HG03095 (cell line): ENCODE results near the gene CYP27B1.

ENCODE experiments used
- ATAC-seq: cut with Tn5 transposase; IDR thresholded peaks from one replicate; pipeline ENCODE4 v1.9.1; 2021; ENCODE audit warnings: moderate library complexity; ENCODE audit not compliant: unreplicated experiment

Gene CYP27B1

GRCh38 chr12:57736741-57737466, 30.0 kb downstream of the CYP27B1 start:
- ATAC-seq: no peak

DNA sequence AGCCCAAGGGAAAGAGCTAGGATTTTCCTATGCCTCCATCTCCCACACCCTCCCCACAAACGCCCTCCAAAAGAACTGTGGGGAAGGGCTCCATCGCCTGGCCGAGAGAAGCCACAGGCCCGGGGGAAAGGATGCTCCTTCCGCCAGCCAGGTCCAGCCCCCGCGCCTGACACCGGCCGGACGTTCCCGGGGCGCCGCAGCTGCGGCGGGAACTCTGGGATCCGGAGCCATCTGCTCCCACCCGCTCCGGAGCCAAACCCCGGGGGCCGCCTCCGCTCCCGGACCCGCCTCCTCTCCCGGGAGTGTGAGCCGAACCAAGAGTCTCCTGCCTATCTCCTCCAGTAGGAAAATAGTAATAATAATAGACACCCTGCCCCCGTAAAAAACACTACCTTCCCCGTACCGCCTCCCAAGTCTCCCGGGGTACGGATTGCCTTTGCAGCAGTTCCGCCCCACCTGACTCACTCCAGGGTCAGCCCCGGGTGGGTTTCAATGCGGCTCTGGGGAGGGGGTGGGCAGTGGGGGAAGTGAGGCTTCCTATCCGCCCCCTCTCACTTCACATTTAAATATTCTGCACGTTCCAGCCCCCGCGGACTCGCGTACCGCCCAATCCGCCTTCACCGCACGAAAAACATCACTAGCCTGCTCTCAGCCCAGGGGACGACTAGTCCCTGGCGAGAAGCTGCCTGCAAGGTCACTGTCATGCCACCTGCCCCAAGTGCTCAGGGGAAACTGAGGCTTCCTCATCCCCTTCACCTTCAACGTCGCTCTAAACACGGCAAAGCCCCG, 30.7 kb downstream of the CYP27B1 start:
- ATAC-seq: no peak

GRCh38 chr12:57735198-57735855, 31.6 kb downstream of the CYP27B1 start:
- ATAC-seq: no peak

DNA sequence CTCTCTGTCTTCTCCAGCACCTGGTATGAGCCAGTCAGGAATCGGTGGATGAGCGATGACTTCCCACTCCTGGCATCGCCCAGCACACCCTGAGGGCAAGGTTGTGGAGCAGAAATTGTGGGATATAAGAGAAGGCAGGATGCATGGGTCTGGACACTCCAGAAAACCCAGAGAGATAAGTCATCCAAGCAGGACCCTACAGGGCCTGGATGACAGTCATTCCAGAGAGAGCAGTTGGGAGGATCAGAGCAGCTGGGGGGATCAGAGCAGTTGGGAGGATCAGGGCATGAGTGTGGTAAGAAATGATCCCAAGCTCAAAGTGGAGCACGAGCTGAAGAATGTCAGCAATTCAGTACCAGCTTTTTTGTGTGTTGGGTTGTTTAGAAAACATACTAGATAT, 32.3 kb downstream of the CYP27B1 start:
- ATAC-seq: no peak

GRCh38 chr12:57733928-57734327, 33.0 kb downstream of the CYP27B1 start:
- ATAC-seq: no peak

- ATAC-seq: no peak
Observed at GRCh38 chr12:57732726-57733593, 33.9 kb downstream of the CYP27B1 start.

- ATAC-seq: no peak
Observed at GRCh38 chr12:57732270-57732669, 34.6 kb downstream of the CYP27B1 start.

- ATAC-seq: no peak
Observed at GRCh38 chr12:57731411-57732080, 35.3 kb downstream of the CYP27B1 start.

DNA sequence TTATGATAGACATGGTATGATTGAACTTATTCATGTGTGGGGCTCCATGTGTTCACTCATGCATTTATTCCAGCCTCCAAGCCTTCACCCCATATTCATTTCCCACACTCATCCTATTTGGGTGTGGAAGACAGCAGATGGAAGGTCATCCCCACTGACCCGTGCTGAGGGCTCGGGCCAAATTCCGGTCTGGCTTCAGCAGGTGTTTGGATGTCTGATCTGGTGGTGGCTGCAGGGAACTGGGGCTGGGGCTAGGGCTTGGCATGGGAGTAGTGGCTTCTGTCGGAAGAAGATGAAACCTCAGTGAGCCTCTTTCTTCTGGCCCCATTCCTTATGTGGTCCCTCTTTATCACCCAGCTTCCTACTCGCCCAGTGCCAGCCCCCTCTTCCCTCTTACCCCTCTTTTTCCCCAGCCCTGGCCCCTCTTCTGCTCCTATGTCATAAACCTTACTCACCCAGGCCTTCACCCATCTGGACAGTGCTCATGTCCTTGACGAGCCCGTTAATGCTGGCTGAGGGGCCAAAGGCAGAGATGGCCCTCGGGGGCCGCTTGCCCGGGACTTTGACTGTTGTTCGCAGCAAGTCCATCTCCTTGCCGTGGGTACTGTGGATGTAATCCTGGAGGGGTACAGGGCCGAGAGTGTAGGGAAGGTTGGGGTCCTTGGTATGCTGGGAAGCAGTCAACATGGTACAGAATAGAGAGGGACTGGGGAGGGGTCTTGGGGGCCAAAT, 36.4 kb downstream of the CYP27B1 start:
- ATAC-seq: no peak

GRCh38 chr12:57729321-57729844, 37.5 kb downstream of the CYP27B1 start:
- no peak for ATAC-seq

DNA sequence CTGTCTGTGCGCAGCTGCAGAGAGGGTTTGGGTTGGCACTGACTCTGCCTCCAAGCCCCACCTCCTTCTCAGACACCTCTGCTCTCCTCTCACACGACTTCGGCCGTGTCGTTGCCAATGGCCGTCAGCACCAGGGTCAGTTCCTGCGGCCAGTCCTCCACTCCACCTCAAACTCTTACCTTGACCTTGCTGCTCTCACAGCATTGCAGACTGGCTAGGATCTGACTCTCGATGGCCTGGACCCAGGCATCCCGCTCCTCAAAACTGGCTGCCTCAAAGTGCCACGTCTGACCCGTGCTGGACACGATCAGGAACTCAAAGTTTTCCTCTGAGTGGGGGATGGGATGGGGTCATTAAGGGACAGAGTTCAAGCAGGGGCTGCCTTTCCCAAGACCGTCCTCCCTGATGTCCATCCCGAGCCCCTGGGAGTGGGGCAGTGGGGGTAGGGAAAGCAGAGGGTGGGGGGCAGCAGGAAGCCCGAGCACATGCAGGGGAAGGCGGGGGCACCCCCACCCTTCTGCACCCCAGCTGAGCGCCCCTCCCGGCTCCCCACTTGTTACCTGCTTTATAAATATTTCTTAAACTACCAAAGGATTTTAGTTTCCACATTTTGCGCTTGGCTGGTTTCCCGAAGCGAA, 39.0 kb downstream of the CYP27B1 start:
- no peak for ATAC-seq

DNA sequence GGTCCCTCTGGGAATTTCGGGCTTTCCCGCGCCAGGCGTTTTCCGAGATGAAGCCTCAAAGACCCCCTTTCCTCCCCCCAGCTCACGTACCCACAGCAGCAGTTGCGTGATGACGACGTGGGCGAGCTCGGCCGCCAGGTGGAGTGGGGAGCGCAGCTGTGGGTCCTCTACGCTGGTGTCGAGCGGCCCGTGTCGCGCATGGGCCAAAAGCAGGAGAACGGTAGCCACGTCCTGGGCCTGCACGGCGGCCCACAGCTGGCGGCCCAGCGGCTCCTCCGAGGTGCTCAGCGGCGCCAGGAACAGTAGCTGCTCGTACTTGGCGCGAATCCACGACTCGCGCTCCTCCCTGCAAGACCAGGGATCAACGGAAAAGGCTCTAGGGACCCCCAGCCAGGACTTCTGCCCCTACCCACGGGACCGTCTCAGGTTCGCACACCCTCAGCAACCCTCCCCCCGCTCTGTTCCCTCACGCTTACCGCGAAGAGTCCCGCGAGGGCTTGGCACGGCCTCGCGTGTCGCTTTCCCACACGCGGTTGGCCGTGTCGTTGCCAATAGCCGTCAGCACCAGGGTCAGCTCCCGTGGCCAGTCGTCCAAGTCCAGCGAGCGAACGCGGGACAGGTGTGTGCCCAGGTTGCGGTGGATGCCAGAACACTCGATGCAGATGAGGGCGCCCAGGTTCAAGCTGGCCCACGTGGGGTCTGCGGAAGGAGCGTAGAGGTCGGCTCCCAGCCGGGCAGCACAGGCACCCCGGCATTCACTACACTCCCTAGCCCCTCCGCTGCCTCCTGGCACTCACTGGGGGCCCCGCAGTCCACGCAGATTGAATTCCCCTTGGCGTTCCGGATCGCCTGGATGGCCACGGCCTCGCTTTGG, 39.8 kb downstream of the CYP27B1 start:
- no peak for ATAC-seq

DNA sequence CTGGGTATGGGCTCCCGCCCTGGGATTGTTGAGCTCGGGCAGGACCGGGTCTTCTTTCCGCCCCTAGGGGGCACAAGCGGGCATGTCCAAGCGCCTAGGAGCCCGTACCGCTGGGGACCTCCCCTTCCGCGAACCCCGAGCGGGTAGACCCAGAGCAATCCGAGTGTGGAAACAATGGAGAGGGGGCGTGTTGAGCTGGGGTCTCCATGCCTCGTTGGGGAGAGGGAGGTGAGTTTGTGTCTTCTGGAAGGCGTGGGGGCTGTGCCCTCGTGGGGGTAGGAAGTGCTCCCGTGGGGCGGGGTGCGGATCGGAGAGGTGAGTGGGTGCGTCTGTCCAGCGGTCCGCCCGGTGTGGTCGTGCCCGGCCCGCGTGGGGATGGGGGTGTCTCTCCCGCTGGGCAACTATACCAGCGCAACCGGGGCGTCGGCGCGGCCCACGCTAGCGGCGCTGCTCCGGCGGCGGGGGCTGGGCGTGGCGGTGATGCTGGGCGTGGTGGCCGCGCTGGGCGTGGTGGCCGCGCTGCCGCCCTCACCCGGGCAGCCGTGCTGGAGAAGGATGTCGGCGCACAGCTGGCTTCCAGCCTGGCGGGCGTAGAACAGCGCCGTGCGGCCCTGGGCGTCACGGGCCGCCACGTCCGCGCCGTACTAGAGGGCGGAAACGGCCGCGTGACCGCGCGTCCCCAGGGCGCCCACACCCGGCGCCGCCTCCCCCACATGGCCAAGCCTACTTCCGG, 40.6 kb downstream of the CYP27B1 start:
- no peak for ATAC-seq

DNA sequence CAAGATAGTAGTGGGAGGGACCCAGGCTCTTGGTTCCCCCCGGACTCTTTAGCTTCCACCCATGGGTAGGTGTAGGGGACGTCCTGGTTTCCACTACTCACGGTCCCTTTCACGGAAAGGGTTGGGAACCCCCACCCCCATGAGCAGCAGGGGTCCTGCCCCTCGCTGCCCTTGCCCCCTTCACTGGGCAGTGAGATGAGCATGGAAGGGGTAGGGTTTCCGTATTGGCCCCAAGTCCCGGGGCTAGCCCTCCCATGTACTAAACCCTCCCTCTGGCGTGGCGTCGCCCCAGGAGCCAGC, 41.1 kb downstream of the CYP27B1 start:
- no peak for ATAC-seq

- ATAC-seq: no peak
Observed at GRCh38 chr12:57724936-57725740, 41.7 kb downstream of the CYP27B1 start.

GRCh38 chr12:57724003-57724935, 42.6 kb downstream of the CYP27B1 start:
- no peak for ATAC-seq
